GM12872 (cell line): Measurements from ENCODE around the gene IGSF10.

Source experiments
- TF ChIP-seq, protein P1 (sequence below): IDR thresholded peaks from 3 replicates; pipeline ENCODE4 v1.5.1; 2011; ENCODE audit warnings: low read depth, mild to moderate bottlenecking, low read length, moderate library complexity; ENCODE audit not compliant: insufficient read depth

The IGSF10 gene, protein sequence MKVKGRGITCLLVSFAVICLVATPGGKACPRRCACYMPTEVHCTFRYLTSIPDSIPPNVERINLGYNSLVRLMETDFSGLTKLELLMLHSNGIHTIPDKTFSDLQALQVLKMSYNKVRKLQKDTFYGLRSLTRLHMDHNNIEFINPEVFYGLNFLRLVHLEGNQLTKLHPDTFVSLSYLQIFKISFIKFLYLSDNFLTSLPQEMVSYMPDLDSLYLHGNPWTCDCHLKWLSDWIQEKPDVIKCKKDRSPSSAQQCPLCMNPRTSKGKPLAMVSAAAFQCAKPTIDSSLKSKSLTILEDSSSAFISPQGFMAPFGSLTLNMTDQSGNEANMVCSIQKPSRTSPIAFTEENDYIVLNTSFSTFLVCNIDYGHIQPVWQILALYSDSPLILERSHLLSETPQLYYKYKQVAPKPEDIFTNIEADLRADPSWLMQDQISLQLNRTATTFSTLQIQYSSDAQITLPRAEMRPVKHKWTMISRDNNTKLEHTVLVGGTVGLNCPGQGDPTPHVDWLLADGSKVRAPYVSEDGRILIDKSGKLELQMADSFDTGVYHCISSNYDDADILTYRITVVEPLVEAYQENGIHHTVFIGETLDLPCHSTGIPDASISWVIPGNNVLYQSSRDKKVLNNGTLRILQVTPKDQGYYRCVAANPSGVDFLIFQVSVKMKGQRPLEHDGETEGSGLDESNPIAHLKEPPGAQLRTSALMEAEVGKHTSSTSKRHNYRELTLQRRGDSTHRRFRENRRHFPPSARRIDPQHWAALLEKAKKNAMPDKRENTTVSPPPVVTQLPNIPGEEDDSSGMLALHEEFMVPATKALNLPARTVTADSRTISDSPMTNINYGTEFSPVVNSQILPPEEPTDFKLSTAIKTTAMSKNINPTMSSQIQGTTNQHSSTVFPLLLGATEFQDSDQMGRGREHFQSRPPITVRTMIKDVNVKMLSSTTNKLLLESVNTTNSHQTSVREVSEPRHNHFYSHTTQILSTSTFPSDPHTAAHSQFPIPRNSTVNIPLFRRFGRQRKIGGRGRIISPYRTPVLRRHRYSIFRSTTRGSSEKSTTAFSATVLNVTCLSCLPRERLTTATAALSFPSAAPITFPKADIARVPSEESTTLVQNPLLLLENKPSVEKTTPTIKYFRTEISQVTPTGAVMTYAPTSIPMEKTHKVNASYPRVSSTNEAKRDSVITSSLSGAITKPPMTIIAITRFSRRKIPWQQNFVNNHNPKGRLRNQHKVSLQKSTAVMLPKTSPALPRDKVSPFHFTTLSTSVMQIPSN (N-terminal part only)

DNA sequence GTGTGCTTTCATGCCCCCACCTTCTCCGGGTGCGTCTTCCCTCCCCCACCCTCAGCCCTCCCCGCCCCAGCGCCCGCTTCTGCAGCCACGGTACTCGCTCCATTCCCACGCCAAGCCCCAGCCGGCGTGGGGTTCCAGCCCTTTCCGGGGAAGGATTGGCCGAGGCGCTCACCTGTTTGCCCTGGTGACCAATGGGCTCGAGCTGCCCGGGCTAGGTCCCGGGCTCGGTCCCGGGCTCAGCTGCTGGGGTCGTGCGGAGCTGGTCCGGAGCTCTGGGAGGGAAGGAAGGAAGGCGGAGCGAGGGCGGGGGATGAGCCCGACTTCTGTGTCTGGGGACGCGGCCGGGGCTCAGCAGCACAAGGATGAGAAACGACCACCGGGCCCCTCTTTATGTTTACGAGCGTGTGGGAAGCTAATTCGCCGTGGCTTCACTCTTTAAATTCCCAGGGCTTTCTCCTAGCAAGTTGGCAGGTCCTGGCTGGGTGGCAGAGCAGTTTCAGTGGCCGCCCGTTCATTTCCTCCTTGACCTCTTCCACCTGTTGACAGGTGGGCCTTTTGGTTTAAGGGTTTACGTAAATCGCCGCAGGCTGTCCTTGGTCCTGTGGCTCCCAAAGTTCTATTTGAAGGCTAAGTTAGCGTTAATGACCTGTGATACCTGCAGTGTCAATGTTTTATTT is at the start of gene IGSF10:
Gene IGSF10 (minus strand): TSS at position 288 of the 677 bp plus-strand sequence. CDS start 2,352 bp downstream, outside the sequence.
- TF ChIP-seq, protein P1, sequence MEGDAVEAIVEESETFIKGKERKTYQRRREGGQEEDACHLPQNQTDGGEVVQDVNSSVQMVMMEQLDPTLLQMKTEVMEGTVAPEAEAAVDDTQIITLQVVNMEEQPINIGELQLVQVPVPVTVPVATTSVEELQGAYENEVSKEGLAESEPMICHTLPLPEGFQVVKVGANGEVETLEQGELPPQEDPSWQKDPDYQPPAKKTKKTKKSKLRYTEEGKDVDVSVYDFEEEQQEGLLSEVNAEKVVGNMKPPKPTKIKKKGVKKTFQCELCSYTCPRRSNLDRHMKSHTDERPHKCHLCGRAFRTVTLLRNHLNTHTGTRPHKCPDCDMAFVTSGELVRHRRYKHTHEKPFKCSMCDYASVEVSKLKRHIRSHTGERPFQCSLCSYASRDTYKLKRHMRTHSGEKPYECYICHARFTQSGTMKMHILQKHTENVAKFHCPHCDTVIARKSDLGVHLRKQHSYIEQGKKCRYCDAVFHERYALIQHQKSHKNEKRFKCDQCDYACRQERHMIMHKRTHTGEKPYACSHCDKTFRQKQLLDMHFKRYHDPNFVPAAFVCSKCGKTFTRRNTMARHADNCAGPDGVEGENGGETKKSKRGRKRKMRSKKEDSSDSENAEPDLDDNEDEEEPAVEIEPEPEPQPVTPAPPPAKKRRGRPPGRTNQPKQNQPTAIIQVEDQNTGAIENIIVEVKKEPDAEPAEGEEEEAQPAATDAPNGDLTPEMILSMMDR: no peak

DNA sequence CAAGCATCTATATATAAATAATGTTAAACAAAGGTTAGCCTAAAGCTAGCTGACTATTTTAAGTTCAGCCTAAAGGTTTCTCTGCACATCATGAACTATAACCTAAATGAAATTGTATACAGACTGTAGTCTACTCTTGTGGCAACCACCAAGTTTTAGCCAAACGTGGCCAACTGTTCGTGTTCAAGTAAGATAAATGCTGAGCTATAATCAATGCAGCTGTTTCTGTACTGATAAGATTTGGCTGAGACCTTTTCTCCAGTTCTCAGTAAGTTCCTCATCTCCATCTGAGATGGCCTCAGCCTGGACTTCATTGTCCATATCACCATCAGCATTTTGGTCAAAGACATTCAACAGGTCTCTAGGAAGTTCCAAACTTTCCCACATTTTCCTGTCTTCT is 43.7 kb upstream of the IGSF10 start:
- TF ChIP-seq, protein P1: no peak

DNA sequence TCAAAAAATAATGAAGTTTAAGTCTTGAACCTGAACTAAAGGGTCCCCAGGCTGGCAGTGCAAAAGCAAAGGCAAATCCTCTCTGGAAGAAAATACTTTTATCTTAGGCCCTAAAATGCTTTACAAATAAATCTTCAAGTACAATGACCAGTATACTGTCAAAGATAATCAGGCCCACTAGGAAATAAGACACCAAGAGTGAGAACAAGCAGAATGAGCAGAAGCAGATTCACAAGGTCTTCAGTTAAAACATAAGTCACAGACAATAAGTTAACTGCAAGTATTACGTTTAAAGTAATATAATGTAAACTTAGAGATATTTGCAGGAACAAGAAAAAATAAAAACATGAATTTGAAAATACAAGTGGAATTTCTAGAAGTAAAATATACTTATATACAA is 42.2 kb upstream of the IGSF10 start:
- TF ChIP-seq, protein P1: no peak

DNA sequence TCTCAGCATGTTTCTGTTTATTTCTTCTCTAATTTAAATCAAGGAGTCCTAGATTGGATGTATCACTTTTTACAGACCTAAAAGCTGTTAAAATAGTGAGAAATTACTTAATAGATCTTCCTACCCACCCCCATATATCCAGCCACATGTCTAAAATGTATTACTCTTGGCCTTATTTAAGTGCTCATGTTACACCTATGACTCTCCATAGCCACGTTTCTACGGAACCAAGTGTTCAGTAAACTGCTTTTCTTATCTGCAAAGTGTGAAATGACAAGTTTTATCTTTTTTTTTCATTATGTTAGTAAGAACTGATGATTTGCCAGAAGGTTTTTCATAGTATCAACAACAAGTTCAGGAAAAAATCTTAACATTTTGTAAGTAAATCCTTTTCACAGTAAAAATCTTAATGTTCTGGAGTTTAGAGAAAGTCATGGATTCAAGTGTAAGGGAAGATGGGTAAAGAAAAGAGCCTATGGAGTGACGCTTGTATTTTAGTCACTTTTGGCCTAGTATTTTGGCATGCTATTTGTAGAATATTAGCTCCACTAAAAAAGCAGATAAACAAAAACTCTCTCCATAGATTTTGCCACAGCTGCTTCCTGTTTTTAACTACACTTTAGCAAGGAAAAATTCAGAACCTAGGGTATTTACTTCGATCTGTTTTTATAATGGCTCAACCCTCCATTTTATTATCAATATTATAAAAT is 41.2 kb upstream of the IGSF10 start:
- TF ChIP-seq, protein P1: no peak

DNA sequence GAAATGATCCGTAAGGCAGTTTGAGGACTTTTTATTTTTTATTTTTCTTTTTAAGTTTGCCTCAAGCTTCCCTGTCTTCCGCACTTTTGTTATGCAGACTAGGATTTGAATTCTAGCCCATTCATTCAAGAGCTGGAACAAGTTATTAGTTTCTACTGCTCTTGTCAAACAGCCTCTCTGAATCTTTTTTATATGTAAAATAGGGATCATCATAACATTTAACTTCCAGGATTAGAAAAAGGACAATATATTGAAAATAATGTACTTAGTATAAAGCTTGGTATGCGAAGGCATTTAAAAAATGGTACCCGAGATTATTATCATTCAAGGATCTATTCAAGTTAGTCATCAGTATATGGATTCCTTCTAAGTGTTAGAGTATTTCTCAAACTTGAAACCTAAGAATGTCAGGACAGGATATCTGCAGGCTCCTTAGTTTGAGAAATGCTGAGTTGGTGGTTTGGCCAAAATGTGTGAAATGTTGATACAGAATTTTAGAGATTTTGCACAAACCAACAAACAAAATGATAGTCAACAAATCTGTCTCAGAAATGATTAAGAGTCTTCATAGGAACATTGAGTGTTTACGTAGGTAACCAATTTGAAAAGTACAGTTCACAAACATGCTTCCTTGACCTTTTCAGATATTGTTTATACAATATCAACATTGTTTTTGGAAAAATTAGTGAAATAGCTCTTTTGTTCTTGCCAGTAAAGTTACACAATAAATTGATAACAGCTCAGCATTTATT is 40.5 kb upstream of the IGSF10 start:
- TF ChIP-seq, protein P1: no peak

DNA sequence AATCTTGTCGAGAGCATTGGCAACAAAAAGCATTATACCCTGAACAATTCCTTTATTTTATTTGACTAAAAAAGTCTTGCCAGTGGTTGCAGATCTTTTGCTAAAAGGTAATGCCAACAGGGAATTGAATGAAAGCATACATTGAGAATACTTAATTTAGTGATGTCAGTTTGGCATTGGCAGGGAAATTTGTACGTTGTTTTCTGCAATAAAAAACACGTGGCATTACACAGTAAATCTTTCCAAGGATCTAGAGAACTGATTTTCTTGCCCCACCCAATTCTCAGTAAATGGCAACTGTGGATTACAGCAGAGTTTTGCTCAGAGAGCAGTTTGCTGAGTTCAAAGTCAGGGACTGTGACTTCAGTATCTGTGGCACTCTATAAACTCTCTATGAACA is 38.3 kb upstream of the IGSF10 start:
- TF ChIP-seq, protein P1: no peak
